K562 (cell line): Measurements from ENCODE around the gene TMEM203. TPM values are rescaled to one million over a fixed set of nuclear protein-coding genes. Genes with fewer than 3 reads are reported as not detected.

ENCODE experiments used
- ATAC-seq: fragments of 200-7000 bp; cut with Tn5 transposase; 3 replicates; pipeline ENCODE4 v1.9.1; 2020; ENCODE audit warnings: moderate library complexity
- BruUV-seq: library from RNA; stranded (reverse); fragments of 400-500 nt; replicated peaks from 2 replicates; lab custom pipeline; 2021; lab: Mats Ljungman, UMichigan
- CTCF ChIA-PET: fragments of 300-600 bp; formaldehyde crosslinking; extraction: SDS; loops from one replicate; lab custom pipeline; 2021; ENCODE audit warnings: low intra/inter-chr PET ratio; lab: Yijun Ruan, JAX
- POLR2A ChIA-PET: fragments of 300-600, 350-650 bp; sonication (Branson Sonifier 250); formaldehyde crosslinking; extraction: SDS; loops from one replicate; lab custom pipeline; 2021; ENCODE audit warnings: antibody characterized with exemption, inconsistent platforms; lab: Yijun Ruan, JAX
- DNase-seq, 4 experiments: peaks; one replicate each; pipeline versions ENCODE4 v3.0.0 to v3.0.0-alpha.2; 2011 to 2018; ENCODE audit warnings: low spot score in 3 of 4, mixed read lengths in 3 of 4; ENCODE audit errors: extremely low read depth in 1 of 4
- FAIRE-seq: peaks from 2 replicates; lab custom pipeline; 2011; peaks lifted over from hg19 to GRCh38; lab: Jason Lieb, UNC
- H2AFZ ChIP-seq: 2 replicates; pipeline ENCODE4 v1.6.0; 2011; ENCODE audit warnings: low read depth, low read length, control low read depth, inconsistent platforms
- H3K27ac ChIP-seq: fragments of 200-600 bp; 3 replicates; pipeline ENCODE4 v1.8.0; 2011; ENCODE audit warnings: low read depth, mild to moderate bottlenecking, control low read depth, inconsistent platforms, low read length, moderate library complexity, mixed read lengths; ENCODE audit errors: extremely low read depth
- H3K27me3 ChIP-seq, 2 experiments: fragments of 300-600 bp in 1 of 2; 2 replicates in 1 of 2; 3 replicates in 1 of 2; pipeline versions ENCODE4 v1.6.0 to v1.8.0; 2011; ENCODE audit warnings: inconsistent platforms in 2 of 2, low read length in 2 of 2, mild to moderate bottlenecking in 1 of 2, mixed read lengths in 1 of 2, moderate library complexity in 1 of 2; ENCODE audit not compliant: control insufficient read depth in 2 of 2, insufficient read depth in 2 of 2
- H3K36me3 ChIP-seq: fragments of 300-600 bp; 3 replicates; pipeline ENCODE4 v1.8.0; 2011; ENCODE audit warnings: mild to moderate bottlenecking, low read length, inconsistent platforms; ENCODE audit not compliant: control insufficient read depth, insufficient read depth
- H3K4me1 ChIP-seq, 2 experiments: fragments of 200-600 bp in 1 of 2; replicated peaks in 1 of 2; 2 replicates in 1 of 2; 3 replicates in 1 of 2; pipeline versions ENCODE4 v1.5.1 to v1.8.0; 2011; ENCODE audit warnings: inconsistent platforms in 2 of 2, low read length in 2 of 2, mild to moderate bottlenecking in 1 of 2, mixed read lengths in 1 of 2, moderate library complexity in 1 of 2; ENCODE audit not compliant: control insufficient read depth in 2 of 2, insufficient read depth in 2 of 2
- H3K4me2 ChIP-seq: 2 replicates; pipeline ENCODE4 v1.6.1; 2011; ENCODE audit warnings: low read length, control low read depth, inconsistent platforms, mixed read lengths; ENCODE audit not compliant: insufficient read depth
- H3K4me3 ChIP-seq: fragments of 200-600 bp; sonication (generic), shearing (Covaris generic); 2 replicates; pipeline ENCODE4 v1.5.1; 2016; ENCODE audit warnings: control low read depth, inconsistent platforms
- H3K79me2 ChIP-seq: fragments of 200-600 bp; 3 replicates; pipeline ENCODE4 v1.8.0; 2011; ENCODE audit warnings: low read length, inconsistent platforms; ENCODE audit not compliant: control insufficient read depth, insufficient read depth
- H3K9ac ChIP-seq, 2 experiments: 2 replicates each; pipeline versions ENCODE4 v1.6.0 to v1.6.1; 2011; ENCODE audit warnings: low read depth in 2 of 2, low read length in 2 of 2, control low read depth in 1 of 2, inconsistent platforms in 1 of 2, mild to moderate bottlenecking in 1 of 2, mixed read lengths in 1 of 2; ENCODE audit not compliant: insufficient read depth in 1 of 2
- H3K9me1 ChIP-seq: one replicate; pipeline ENCODE4 v1.6.0; 2011; ENCODE audit warnings: inconsistent platforms, mild to moderate bottlenecking, low read length, moderate library complexity; ENCODE audit not compliant: control insufficient read depth, insufficient read depth
- H3K9me3 ChIP-seq: replicated peaks from 2 replicates; pipeline ENCODE4 v1.5.1; 2011; ENCODE audit warnings: low read depth, low read length, inconsistent platforms; ENCODE audit not compliant: control insufficient read depth, insufficient read depth
- H4K20me1 ChIP-seq: replicated peaks from 2 replicates; pipeline ENCODE4 v1.6.1; 2011; ENCODE audit warnings: low read length, inconsistent platforms, mixed read lengths; ENCODE audit not compliant: control insufficient read depth, insufficient read depth
- FOS ChIP-seq: IDR thresholded peaks from 3 replicates; pipeline ENCODE4 v1.6.1; 2011; ENCODE audit not compliant: insufficient read length; ENCODE audit errors: extremely low read depth
- FOXK2 ChIP-seq, 2 experiments: fragments of 450-650 bp; IDR thresholded peaks in 1 of 2; conservative IDR thresholded peaks in 1 of 2; 2 replicates each; pipeline ENCODE4 v1.6.1; 2016; ENCODE audit warnings: low read depth in 2 of 2, mild to moderate bottlenecking in 1 of 2
- NFRKB ChIP-seq: fragments of 450-650 bp; IDR thresholded peaks from 2 replicates; pipeline ENCODE4 v1.6.1; 2016; ENCODE audit warnings: low read depth
- PBX2 ChIP-seq, 2 experiments: IDR thresholded peaks in 1 of 2; conservative IDR thresholded peaks in 1 of 2; 2 replicates each; pipeline ENCODE4 v1.6.1; 2016; ENCODE audit warnings: low read depth in 2 of 2, mild to moderate bottlenecking in 1 of 2, missing compliant biosample characterization in 1 of 2, missing genetic modification characterization in 1 of 2, moderate library complexity in 1 of 2
- PRPF4 ChIP-seq: fragments of 200-400 bp; formaldehyde crosslinking; IDR thresholded peaks from one replicate; pipeline ENCODE4 v1.6.1; 2017; ENCODE audit warnings: low read length, low read depth, mild to moderate bottlenecking; ENCODE audit not compliant: insufficient read depth, poor library complexity, severe bottlenecking
- PTRF ChIP-seq: fragments of 450-650 bp; IDR thresholded peaks from 2 replicates; pipeline ENCODE4 v1.6.1; 2016; ENCODE audit warnings: mild to moderate bottlenecking, missing genetic modification characterization, missing compliant biosample characterization
- RBM15 ChIP-seq: fragments of 200-400 bp; formaldehyde crosslinking; IDR thresholded peaks from 2 replicates; pipeline ENCODE4 v1.6.1; 2018; ENCODE audit warnings: mild to moderate bottlenecking, low read length, moderate library complexity; ENCODE audit not compliant: insufficient read depth
- SMARCE1 ChIP-seq: fragments of 450-650 bp; IDR thresholded peaks from 2 replicates; pipeline ENCODE4 v1.7.1; 2016; ENCODE audit warnings: mild to moderate bottlenecking
- ZBTB33 ChIP-seq: sonication (generic); formaldehyde crosslinking; IDR thresholded peaks from 2 replicates; pipeline ENCODE4 v1.8.1; 2023; ENCODE audit warnings: mild to moderate bottlenecking, missing genetic modification reagents
- ZNF41 ChIP-seq: fragments of 250-450 bp; sonication (Bioruptor Pico); conservative IDR thresholded peaks from 2 replicates; pipeline ENCODE4 v1.4.0; 2020; ENCODE audit warnings: mild to moderate bottlenecking
- WGBS: fragments of 100-300 bp; shearing (Covaris generic); methylation state at CpG from one replicate; pipeline ENCODE4 v1.1.6; 2016; ENCODE audit warnings: low coverage, mixed read lengths; ENCODE audit not compliant: insufficient coverage; ENCODE audit errors: missing lambda C conversion rate; 5-methylcytosine and 5-hydroxymethylcytosine counted together
- in situ Hi-C: fragments of 300-500 bp; cut with MboI; formaldehyde crosslinking; loops from 4 replicates; pipeline ENCODE4 v1.15.0; 2018; ENCODE audit warnings: inconsistent platforms, mixed read lengths
- intact Hi-C: fragments of 100-400 bp; cut with micrococcal nuclease; formaldehyde crosslinking; loops from 2 replicates; pipeline ENCODE4 v1.14.2; 2022
- polyA plus RNA-seq, 8 experiments: library from polyadenylated mRNA; depleted of rRNA in 4 of 8; stranded (reverse) in 5 of 8; unstranded in 3 of 8; fragments of >200 nt; fragmentation: Nextera tagmentation in 2 of 8; fragmentation: Illumina TruSeq in 1 of 8; extraction: Ambion mirVana in 2 of 8; extraction: Trizol in 1 of 8; gene quantifications; 2 replicates each; pipeline versions ENCODE4 v1.2.1 to v1.2.3, GENCODE V29; 2011 to 2014; ENCODE audit warnings: inconsistent platforms in 1 of 8, missing spikeins in 1 of 8
- total RNA-seq, 7 experiments: library from RNA; depleted of rRNA in 6 of 7; stranded (reverse); fragments of >200 nt in 6 of 7; fragmentation: Illumina TruSeq in 2 of 7; extraction: Trizol in 2 of 7; gene quantifications; 2 replicates each; pipeline versions ENCODE4 v1.2.1 to v1.2.3, GENCODE V29; 2011 to 2021; ENCODE audit warnings: low replicate concordance in 1 of 7
- TF ChIP-seq, protein P1 (sequence below): fragments of 250-450 bp; sonication (Bioruptor Pico); IDR thresholded peaks from 2 replicates; pipeline ENCODE4 v1.5.0; 2021; ENCODE audit warnings: mild to moderate bottlenecking, borderline replicate concordance
- TF ChIP-seq, protein P2 (sequence below): sonication (generic); formaldehyde crosslinking; IDR thresholded peaks from 2 replicates; pipeline ENCODE4 v1.5.0; 2020; ENCODE audit warnings: missing genetic modification reagents

Gene TMEM203
- total and polyA plus RNA-seq, 9 of the 15 experiments (the other 6 are each of a cell fraction or from before 2014, with no cell fraction given) = 8.8 to 59.5 (median 37.6) TPM

- ChIA-PET CTCF (no interaction called here), POLR2A (interaction anchor here (1.1 kb wide), 1 partner anchor 13 kb away, joined by 6 read pairs; no protein-coding TSS in a partner anchor)
- in situ Hi-C loops (loop anchor here (25.0 kb wide), 1 partner anchor 446 kb away; the partner anchor contains the start of genes CCDC183 and TMEM141), intact Hi-C loops (no loop called here)
- no peak for ATAC-seq
- BruUV-seq = no TSS peak
- no peaks in the 10 kb centered on the region for H3K9me3 ChIP-seq
- DNase-seq = peak; percentile 34 to 65 (median 48)
- H3K27ac ChIP-seq = no peak overlapping the region
- peaks cover 5% of the 10 kb centered on the region for H3K79me2 ChIP-seq
- H3K4me2 ChIP-seq = no peak overlapping the region
- H2AFZ ChIP-seq = no peak overlapping the region
- no peaks in the 10 kb centered on the region for H3K36me3 ChIP-seq
- H4K20me1 ChIP-seq = no peaks in the 10 kb centered on the region
- peak overlapping the region in 1 of 2 experiments; percentile 70; a peak in 2 of 4 replicates for H3K9ac ChIP-seq
- peaks cover 17 to 100% of the 10 kb centered on the region in 2 experiments for H3K4me1 ChIP-seq
- peaks cover 4% of the 10 kb centered on the region for H3K9me1 ChIP-seq
- WGBS = 58% methylated on average over 9 of the region's 40 CpGs
- no peak for FAIRE-seq
- H3K4me3 ChIP-seq = no peak overlapping the region
- no peaks in the 10 kb centered on the region for H3K27me3 ChIP-seq
- TF ChIP-seq, protein P1, sequence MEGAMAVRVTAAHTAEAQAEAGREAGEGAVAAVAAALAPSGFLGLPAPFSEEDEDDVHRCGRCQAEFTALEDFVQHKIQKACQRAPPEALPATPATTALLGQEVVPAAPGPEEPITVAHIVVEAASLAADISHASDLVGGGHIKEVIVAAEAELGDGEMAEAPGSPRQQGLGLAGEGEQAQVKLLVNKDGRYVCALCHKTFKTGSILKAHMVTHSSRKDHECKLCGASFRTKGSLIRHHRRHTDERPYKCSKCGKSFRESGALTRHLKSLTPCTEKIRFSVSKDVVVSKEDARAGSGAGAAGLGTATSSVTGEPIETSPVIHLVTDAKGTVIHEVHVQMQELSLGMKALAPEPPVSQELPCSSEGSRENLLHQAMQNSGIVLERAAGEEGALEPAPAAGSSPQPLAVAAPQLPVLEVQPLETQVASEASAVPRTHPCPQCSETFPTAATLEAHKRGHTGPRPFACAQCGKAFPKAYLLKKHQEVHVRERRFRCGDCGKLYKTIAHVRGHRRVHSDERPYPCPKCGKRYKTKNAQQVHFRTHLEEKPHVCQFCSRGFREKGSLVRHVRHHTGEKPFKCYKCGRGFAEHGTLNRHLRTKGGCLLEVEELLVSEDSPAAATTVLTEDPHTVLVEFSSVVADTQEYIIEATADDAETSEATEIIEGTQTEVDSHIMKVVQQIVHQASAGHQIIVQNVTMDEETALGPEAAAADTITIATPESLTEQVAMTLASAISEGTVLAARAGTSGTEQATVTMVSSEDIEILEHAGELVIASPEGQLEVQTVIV (CRISPR knock-in tag) = no peak
- TF ChIP-seq, protein P2, sequence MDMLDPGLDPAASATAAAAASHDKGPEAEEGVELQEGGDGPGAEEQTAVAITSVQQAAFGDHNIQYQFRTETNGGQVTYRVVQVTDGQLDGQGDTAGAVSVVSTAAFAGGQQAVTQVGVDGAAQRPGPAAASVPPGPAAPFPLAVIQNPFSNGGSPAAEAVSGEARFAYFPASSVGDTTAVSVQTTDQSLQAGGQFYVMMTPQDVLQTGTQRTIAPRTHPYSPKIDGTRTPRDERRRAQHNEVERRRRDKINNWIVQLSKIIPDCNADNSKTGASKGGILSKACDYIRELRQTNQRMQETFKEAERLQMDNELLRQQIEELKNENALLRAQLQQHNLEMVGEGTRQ (CRISPR knock-in tag) = no peak
- TF ChIP-seq FOS (no peak), PRPF4 (no peak), SMARCE1 (no peak), NFRKB (no peak), PTRF (tag) (no peak), RBM15 (no peak), ZNF41 (CRISPR knock-in tag) (no peak), PBX2 (CRISPR knock-in tag; IDR thresholded peaks at IDR 0.05; ENCODE audit: low read depth) (no peak), PBX2 (tag; conservative IDR thresholded peaks at IDR 0.05; ENCODE audit: low read depth) (no peak), FOXK2 (conservative IDR thresholded peaks at IDR 0.05 in 1 of 2, IDR thresholded peaks at IDR 0.05 in 1 of 2; ENCODE audit: low read depth in 2 of 2) (no peak), ZBTB33 (CRISPR knock-in tag) (peak; percentile 82)
These were observed 27.9 kb upstream of the TMEM203 start for GRCh38 chr9:137233143-137233980.
